SK-N-SH (cell line): ENCODE results near the gene TBX6. TPM values are rescaled to one million over a fixed set of nuclear protein-coding genes. Genes with fewer than 3 reads are reported as not detected.

Experiments used
- CTCF ChIA-PET: fragments of 300-600, 350-600 bp; formaldehyde crosslinking; extraction: SDS; loops from one replicate; lab custom pipeline; 2021; lab: Yijun Ruan, JAX
- POLR2A ChIA-PET: fragments of 350-600 bp; sonication (Branson Sonifier 250); formaldehyde crosslinking; extraction: SDS; loops from one replicate; lab custom pipeline; 2020; ENCODE audit warnings: antibody characterized with exemption, inconsistent platforms; lab: Yijun Ruan, JAX
- DNase-seq: peaks from one replicate; pipeline ENCODE4 v3.0.0; 2012
- H2AFZ ChIP-seq: fragments of 200-600 bp; sonication (generic); 2 replicates; pipeline ENCODE4 v1.8.1; 2016; ENCODE audit warnings: antibody characterized with exemption, mild to moderate bottlenecking, low read depth
- H3F3A ChIP-seq: fragments of 200-600 bp; sonication (generic); replicated peaks from 2 replicates; pipeline ENCODE3; 2016; ENCODE audit warnings: antibody characterized with exemption, mild to moderate bottlenecking; ENCODE audit not compliant: insufficient read depth
- H3K27ac ChIP-seq, 2 experiments: fragments of 200-500 bp in 1 of 2; fragments of 200-600 bp in 1 of 2; sonication (Bioruptor generic) in 1 of 2; sonication (generic), shearing (Covaris generic) in 1 of 2; 2 replicates each; pipeline versions ENCODE4 v1.5.1 to v1.6.1; 2014 to 2016; ENCODE audit warnings: low read depth in 2 of 2, inconsistent platforms in 1 of 2, low read length in 1 of 2, mild to moderate bottlenecking in 1 of 2, mixed read lengths in 1 of 2
- H3K27me3 ChIP-seq: fragments of 200-600 bp; sonication (generic), shearing (Covaris generic); 2 replicates; pipeline ENCODE4 v1.6.1; 2016; ENCODE audit warnings: mixed run types; ENCODE audit not compliant: insufficient read depth
- H3K36me3 ChIP-seq, 2 experiments: fragments of 200-500 bp in 1 of 2; fragments of 200-600 bp in 1 of 2; sonication (Bioruptor generic) in 1 of 2; sonication (generic) in 1 of 2; replicated peaks in 1 of 2; 2 replicates each; pipeline versions ENCODE3 to v1.5.1; 2014 to 2016; ENCODE audit warnings: low read length in 1 of 2, mild to moderate bottlenecking in 1 of 2; ENCODE audit not compliant: insufficient read depth in 2 of 2, control insufficient read depth in 1 of 2
- H3K4me1 ChIP-seq, 2 experiments: fragments of 200-500 bp in 1 of 2; fragments of 200-600 bp in 1 of 2; sonication (Bioruptor generic) in 1 of 2; sonication (generic), shearing (Covaris generic) in 1 of 2; 2 replicates each; pipeline versions ENCODE4 v1.5.1 to v1.6.1; 2014 to 2016; ENCODE audit warnings: low read depth in 1 of 2, low read length in 1 of 2, mixed run types in 1 of 2; ENCODE audit not compliant: insufficient read depth in 2 of 2, control insufficient read depth in 1 of 2
- H3K4me2 ChIP-seq: fragments of 200-600 bp; sonication (generic), shearing (Covaris generic); 2 replicates; pipeline ENCODE4 v1.6.1; 2017; ENCODE audit warnings: mixed run types
- H3K4me3 ChIP-seq, 2 experiments: fragments of 200-500 bp in 1 of 2; fragments of 200-600 bp in 1 of 2; sonication (Bioruptor generic) in 1 of 2; sonication (generic), shearing (Covaris generic) in 1 of 2; 2 replicates each; pipeline versions ENCODE4 v1.5.1 to v1.8.1; 2014 to 2016; ENCODE audit warnings: low read depth in 2 of 2, inconsistent platforms in 1 of 2, low read length in 1 of 2, mild to moderate bottlenecking in 1 of 2, mixed read lengths in 1 of 2, moderate library complexity in 1 of 2
- H3K79me2 ChIP-seq: fragments of 200-600 bp; sonication (generic); 2 replicates; pipeline ENCODE4 v1.8.1; 2017; ENCODE audit warnings: mild to moderate bottlenecking; ENCODE audit not compliant: insufficient read depth
- H3K9ac ChIP-seq: fragments of 200-600 bp; sonication (generic); 2 replicates; pipeline ENCODE4 v1.6.1; 2017; ENCODE audit warnings: mixed run types
- H3K9me2 ChIP-seq: fragments of 200-600 bp; sonication (generic); 2 replicates; pipeline ENCODE4 v1.6.1; 2017; ENCODE audit warnings: mixed run types
- H3K9me3 ChIP-seq: fragments of 200-600 bp; sonication (generic); 2 replicates; pipeline ENCODE4 v1.6.1; 2017; ENCODE audit warnings: mixed run types, mild to moderate bottlenecking, moderate library complexity
- H4K20me1 ChIP-seq: fragments of 200-600 bp; sonication (generic); 2 replicates; pipeline ENCODE4 v1.6.1; 2017; ENCODE audit warnings: mild to moderate bottlenecking, mixed run types; ENCODE audit not compliant: insufficient read depth
- EP300 ChIP-seq, 2 experiments: IDR thresholded peaks; 2 replicates each; pipeline versions ENCODE4 v1.4.0 to v1.6.1; 2012; ENCODE audit warnings: borderline replicate concordance in 1 of 2, low read depth in 1 of 2, low read length in 1 of 2
- GATA2 ChIP-seq: sonication (generic); formaldehyde crosslinking; IDR thresholded peaks from 2 replicates; pipeline ENCODE4 v1.5.0; 2020; ENCODE audit warnings: mild to moderate bottlenecking, missing genetic modification reagents
- JUND ChIP-seq: IDR thresholded peaks from 2 replicates; pipeline ENCODE4 v1.4.0; 2012
- MXI1 ChIP-seq: IDR thresholded peaks from 2 replicates; pipeline ENCODE4 v1.6.1; 2012; ENCODE audit warnings: mild to moderate bottlenecking, low read depth, low read length, improper control_type of control experiment
- NFIC ChIP-seq: IDR thresholded peaks from 2 replicates; pipeline ENCODE4 v1.4.0; 2012; ENCODE audit warnings: borderline replicate concordance
- RXRA ChIP-seq: IDR thresholded peaks from 2 replicates; pipeline ENCODE4 v1.4.0; 2012; ENCODE audit warnings: low read depth, mild to moderate bottlenecking, borderline replicate concordance
- SMC3 ChIP-seq: IDR thresholded peaks from 2 replicates; pipeline ENCODE4 v1.6.1; 2012; ENCODE audit warnings: low read depth, low read length, improper control_type of control experiment
- TCF12 ChIP-seq: IDR thresholded peaks from 2 replicates; pipeline ENCODE4 v1.4.0; 2012
- USF1 ChIP-seq: IDR thresholded peaks from 2 replicates; pipeline ENCODE4 v1.4.0; 2012; ENCODE audit warnings: low read depth, borderline replicate concordance
- WGBS: methylation state at CpG from one replicate; pipeline ENCODE4 v1.1.6; 2017; ENCODE audit warnings: low lambda C conversion rate; 5-methylcytosine and 5-hydroxymethylcytosine counted together
- polyA plus RNA-seq, 3 experiments: library from polyadenylated mRNA; depleted of rRNA; stranded (reverse); fragments of >200 nt; gene quantifications; 2 replicates each; pipeline ENCODE4 v1.2.3, GENCODE V29; 2012
- TF ChIP-seq, protein P1 (sequence below): fragments of 150-350 bp; IDR thresholded peaks from 2 replicates; pipeline ENCODE4 v1.6.1; 2016; ENCODE audit warnings: mild to moderate bottlenecking, low read depth, low read length

Gene TBX6
- polyA plus RNA-seq, 1 of the 3 experiments (the other 2 are of a cell fraction), result 0.18 TPM

- TF ChIP-seq USF1, result no peak
- no peak for TF ChIP-seq JUND
These were observed 22.1 kb upstream of the TBX6 start (continued) for GRCh38 chr16:30113711-30114333.

GRCh38 chr16:30113031-30113710, 21.4 kb upstream of the TBX6 start, which contains the start of gene GDPD3:
Gene GDPD3, minus strand, starts transcription at chr16:30113537. Its CDS starts 59 bp downstream, at chr16:30113478.
- Histone ChIP-seq H3K4me3 (no peak within 1 kb of the TSS), H2AFZ (no peak within 1 kb of the TSS), H3K4me2 (no peak within 1 kb of the TSS), H3K9me3 (no peaks in the 10 kb centered on the region), H3K27ac (no peak within 1 kb of the TSS), H3K9ac (no peak within 1 kb of the TSS), H3K9me2 (no peaks in the 10 kb centered on the region)
- DNase-seq, result no peak
- POLR2A ChIA-PET, result no interaction called here
- no peak for TF ChIP-seq NFIC
- no peak for TF ChIP-seq SMC3
- no peak for TF ChIP-seq MXI1
- TF ChIP-seq, protein P1, sequence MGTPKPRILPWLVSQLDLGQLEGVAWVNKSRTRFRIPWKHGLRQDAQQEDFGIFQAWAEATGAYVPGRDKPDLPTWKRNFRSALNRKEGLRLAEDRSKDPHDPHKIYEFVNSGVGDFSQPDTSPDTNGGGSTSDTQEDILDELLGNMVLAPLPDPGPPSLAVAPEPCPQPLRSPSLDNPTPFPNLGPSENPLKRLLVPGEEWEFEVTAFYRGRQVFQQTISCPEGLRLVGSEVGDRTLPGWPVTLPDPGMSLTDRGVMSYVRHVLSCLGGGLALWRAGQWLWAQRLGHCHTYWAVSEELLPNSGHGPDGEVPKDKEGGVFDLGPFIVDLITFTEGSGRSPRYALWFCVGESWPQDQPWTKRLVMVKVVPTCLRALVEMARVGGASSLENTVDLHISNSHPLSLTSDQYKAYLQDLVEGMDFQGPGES, result no peak
- no peak for TF ChIP-seq RXRA
- TF ChIP-seq GATA2 (CRISPR knock-in tag), result no peak
- no peak for TF ChIP-seq TCF12
- TF ChIP-seq EP300 (IDR thresholded peaks at IDR 0.05; ENCODE audit: borderline replicate concordance in 1 of 2, low read depth in 1 of 2, low read length in 1 of 2), result no peak
- TF ChIP-seq, all 33 proteins: peak for 0
- Histone ChIP-seq H3K36me3 (peaks cover 3 to 6% of the 10 kb centered on the region in 2 experiments), H4K20me1 (no peaks in the 10 kb centered on the region), H3K27me3 (no peaks in the 10 kb centered on the region), H3K4me1 (peaks cover 5 to 6% of the 10 kb centered on the region in 2 experiments; a peak in 1 of 4 replicates), H3K79me2 (no peaks in the 10 kb centered on the region), H3F3A (peaks cover 2% of the 10 kb centered on the region)
- WGBS, result 87% methylated on average over 17 of the region's 20 CpGs
- CTCF ChIA-PET, result interaction anchor here (0.6 to 6.1 kb wide), 14 partner anchors 8 to 71 kb away, joined by 3 to 49 read pairs (median 6); partner anchors contain the start of genes ALDOA, MAPK3, TBX6 and YPEL3
